HL-60 (cell line): ENCODE results near the gene DUSP2.

Source experiments
- DNase-seq, 2 experiments: peaks; one replicate each; pipeline ENCODE4 v3.0.0-alpha.2; 2010 to 2020; ENCODE audit warnings: low read depth in 1 of 2, low spot score in 1 of 2
- H3K27ac ChIP-seq: fragments of 250-450 bp; sonication (Bioruptor Pico); replicated peaks from 2 replicates; pipeline ENCODE4 v1.5.1; 2020; ENCODE audit warnings: mild to moderate bottlenecking, moderate library complexity
- H3K27me3 ChIP-seq: fragments of 250-450 bp; sonication (Bioruptor Pico); 2 replicates; pipeline ENCODE4 v1.5.1; 2021; ENCODE audit warnings: mild to moderate bottlenecking, moderate library complexity; ENCODE audit not compliant: insufficient read depth, poor library complexity, severe bottlenecking
- H3K4me3 ChIP-seq: replicated peaks from 2 replicates; pipeline ENCODE4 v1.5.1; 2011; ENCODE audit warnings: mild to moderate bottlenecking, control low read depth, low read length; ENCODE audit not compliant: insufficient read depth
- CTCF ChIP-seq: IDR thresholded peaks from one replicate; pipeline ENCODE4 v1.5.1; 2011; ENCODE audit warnings: low read length, control low read depth, inconsistent platforms; ENCODE audit not compliant: insufficient read depth
- GABPA ChIP-seq: IDR thresholded peaks from 2 replicates; pipeline ENCODE4 v1.6.1; 2012; ENCODE audit warnings: low read depth
- POLR2AphosphoS5 ChIP-seq: IDR thresholded peaks from 2 replicates; pipeline ENCODE4 v1.6.1; 2012; ENCODE audit warnings: low read depth
- SPI1 ChIP-seq: IDR thresholded peaks from 2 replicates; pipeline ENCODE4 v1.6.1; 2012; ENCODE audit warnings: low read depth, mild to moderate bottlenecking, borderline replicate concordance
- TF ChIP-seq, protein P1 (sequence below): IDR thresholded peaks from 2 replicates; pipeline ENCODE4 v1.6.1; 2012; ENCODE audit warnings: low read depth; ENCODE audit not compliant: insufficient replicate concordance

DUSP2 gene

DNA sequence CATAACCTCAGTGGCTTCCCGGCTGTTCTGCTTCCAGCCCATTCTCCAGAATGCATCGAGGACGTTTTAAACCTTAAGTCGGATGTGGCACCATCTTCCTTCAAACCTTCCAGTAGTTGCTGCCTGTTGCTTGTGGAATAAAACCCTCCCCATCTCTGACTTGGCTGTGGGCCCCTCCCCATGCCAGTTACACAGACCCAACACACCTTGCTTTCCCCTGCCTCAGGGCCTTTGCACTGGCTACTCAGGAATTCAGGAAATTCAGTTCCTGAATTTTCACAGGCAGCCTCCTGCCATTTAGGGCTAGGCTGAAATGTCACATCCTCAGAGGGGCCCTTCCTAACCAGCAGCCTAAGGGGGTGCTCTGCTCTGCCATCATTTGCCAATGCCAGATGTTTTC, 23.8 kb downstream of the DUSP2 start:
- Histone ChIP-seq H3K4me3 (no peak overlapping the region), H3K27ac (no peak overlapping the region), H3K27me3 (peaks cover 13% of the 10 kb centered on the region)
- DNase-seq: no peak
- TF ChIP-seq GABPA: no peak

DNA sequence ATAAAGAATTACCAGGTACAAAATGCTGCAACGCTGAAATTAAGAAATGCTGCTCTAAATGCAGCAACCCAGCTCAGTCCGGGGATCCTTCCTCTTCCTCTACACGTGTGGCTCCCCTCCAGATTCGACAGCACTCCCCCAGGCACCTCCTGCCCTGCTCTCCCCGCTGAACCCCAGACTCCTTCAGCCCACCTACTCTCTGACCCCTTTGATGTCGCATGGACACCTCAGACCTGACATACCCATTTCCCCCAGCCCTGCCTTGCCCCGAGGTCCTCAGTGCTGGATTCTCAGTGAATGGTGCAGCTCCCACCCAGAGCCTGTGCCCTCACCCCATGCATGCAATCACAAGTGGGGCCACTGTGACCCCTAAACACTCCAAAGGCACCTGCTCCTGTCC, 24.2 kb downstream of the DUSP2 start:
- Histone ChIP-seq H3K27ac (no peak overlapping the region), H3K27me3 (peaks cover 16% of the 10 kb centered on the region), H3K4me3 (no peak overlapping the region)
- no peak for TF ChIP-seq CTCF
- TF ChIP-seq, protein P1, sequence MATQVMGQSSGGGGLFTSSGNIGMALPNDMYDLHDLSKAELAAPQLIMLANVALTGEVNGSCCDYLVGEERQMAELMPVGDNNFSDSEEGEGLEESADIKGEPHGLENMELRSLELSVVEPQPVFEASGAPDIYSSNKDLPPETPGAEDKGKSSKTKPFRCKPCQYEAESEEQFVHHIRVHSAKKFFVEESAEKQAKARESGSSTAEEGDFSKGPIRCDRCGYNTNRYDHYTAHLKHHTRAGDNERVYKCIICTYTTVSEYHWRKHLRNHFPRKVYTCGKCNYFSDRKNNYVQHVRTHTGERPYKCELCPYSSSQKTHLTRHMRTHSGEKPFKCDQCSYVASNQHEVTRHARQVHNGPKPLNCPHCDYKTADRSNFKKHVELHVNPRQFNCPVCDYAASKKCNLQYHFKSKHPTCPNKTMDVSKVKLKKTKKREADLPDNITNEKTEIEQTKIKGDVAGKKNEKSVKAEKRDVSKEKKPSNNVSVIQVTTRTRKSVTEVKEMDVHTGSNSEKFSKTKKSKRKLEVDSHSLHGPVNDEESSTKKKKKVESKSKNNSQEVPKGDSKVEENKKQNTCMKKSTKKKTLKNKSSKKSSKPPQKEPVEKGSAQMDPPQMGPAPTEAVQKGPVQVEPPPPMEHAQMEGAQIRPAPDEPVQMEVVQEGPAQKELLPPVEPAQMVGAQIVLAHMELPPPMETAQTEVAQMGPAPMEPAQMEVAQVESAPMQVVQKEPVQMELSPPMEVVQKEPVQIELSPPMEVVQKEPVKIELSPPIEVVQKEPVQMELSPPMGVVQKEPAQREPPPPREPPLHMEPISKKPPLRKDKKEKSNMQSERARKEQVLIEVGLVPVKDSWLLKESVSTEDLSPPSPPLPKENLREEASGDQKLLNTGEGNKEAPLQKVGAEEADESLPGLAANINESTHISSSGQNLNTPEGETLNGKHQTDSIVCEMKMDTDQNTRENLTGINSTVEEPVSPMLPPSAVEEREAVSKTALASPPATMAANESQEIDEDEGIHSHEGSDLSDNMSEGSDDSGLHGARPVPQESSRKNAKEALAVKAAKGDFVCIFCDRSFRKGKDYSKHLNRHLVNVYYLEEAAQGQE: no peak
- TF ChIP-seq POLR2AphosphoS5: no peak
- no peak for TF ChIP-seq GABPA
- no peak for TF ChIP-seq SPI1
- no peak for DNase-seq

- TF ChIP-seq, protein P1: no peak
- TF ChIP-seq GABPA: no peak
- TF ChIP-seq SPI1: no peak
- TF ChIP-seq POLR2AphosphoS5: no peak
- TF ChIP-seq CTCF: no peak
- H3K27me3 ChIP-seq: peaks cover 20% of the 10 kb centered on the region
- no peak overlapping the region for H3K4me3 ChIP-seq
- H3K27ac ChIP-seq: no peak overlapping the region
- no peak for DNase-seq
Observed at GRCh38 chr2:96120091-96120720, 25.0 kb downstream of the DUSP2 start.

DNA sequence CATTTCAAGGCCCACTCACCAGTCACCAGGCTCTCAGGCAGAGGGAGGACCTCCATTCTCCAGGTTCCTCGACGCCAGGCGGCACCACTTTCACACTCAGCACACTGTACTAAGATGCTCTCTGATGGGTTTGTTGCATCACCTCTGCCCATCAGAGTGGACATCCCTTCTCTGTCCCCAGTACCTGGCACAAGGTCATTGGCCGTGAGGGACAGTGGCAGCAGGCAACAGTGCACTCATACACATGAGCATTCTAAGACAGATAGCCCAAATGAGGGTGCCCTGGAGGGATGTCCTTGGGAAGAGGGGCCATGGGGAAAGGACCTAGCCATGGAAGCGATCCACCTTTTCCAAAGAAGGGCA, 25.9 kb downstream of the DUSP2 start:
- Histone ChIP-seq H3K27me3 (peaks cover 20% of the 10 kb centered on the region), H3K27ac (no peak overlapping the region), H3K4me3 (no peak overlapping the region)
- DNase-seq: no peak
- TF ChIP-seq SPI1: no peak
- TF ChIP-seq CTCF: no peak
- no peak for TF ChIP-seq GABPA
- no peak for TF ChIP-seq POLR2AphosphoS5
- TF ChIP-seq, protein P1: no peak
